BE2C (cell line): ENCODE results near the gene NPY4R2. TPM values are rescaled to one million over a fixed set of nuclear protein-coding genes. Genes with fewer than 3 reads are reported as not detected.
"Not testable (repeated sequence)": the region's sequence is repeated elsewhere in the genome, so short reads cannot be mapped to it uniquely, and the experiment has no call there.

Source experiments
- DNase-seq: peaks from one replicate; pipeline ENCODE4 v3.0.0-alpha.2; 2020
- H3K27me3 ChIP-seq: fragments of 250-450 bp; sonication (Bioruptor Pico); 2 replicates; pipeline ENCODE4 v1.5.1; 2020; ENCODE audit warnings: mild to moderate bottlenecking
- H3K36me3 ChIP-seq: fragments of 250-450 bp; sonication (Bioruptor Pico); 2 replicates; pipeline ENCODE4 v1.5.1; 2020; ENCODE audit warnings: mild to moderate bottlenecking
- H3K4me1 ChIP-seq: fragments of 250-450 bp; sonication (Bioruptor Pico); 2 replicates; pipeline ENCODE4 v1.5.1; 2020
- H3K4me3 ChIP-seq: 2 replicates; pipeline ENCODE4 v1.5.1; 2011; ENCODE audit warnings: low read depth, low read length
- H3K9me3 ChIP-seq: fragments of 250-450 bp; sonication (Bioruptor Pico); 2 replicates; pipeline ENCODE4 v1.5.1; 2020
- polyA plus RNA-seq: library from polyadenylated mRNA; unstranded; fragments of >200 nt; gene quantifications from one replicate; pipeline ENCODE4 v1.2.1, GENCODE V29; 2012; ENCODE audit warnings: low read depth, missing spikeins; ENCODE audit not compliant: insufficient read length, insufficient read depth

The NPY4R2 gene
- not detected for polyA plus RNA-seq

- DNase-seq, H3K9me3 ChIP-seq, H3K4me1 ChIP-seq, H3K27me3 ChIP-seq, H3K36me3 ChIP-seq, H3K4me3 ChIP-seq: not testable (repeated sequence)
These were observed at the start of gene NPY4R2 for GRCh38 chr10:47918475-47918874. NPY4R2 (plus strand) TSS chr10:47918662; CDS start chr10:47921988, 3,326 bp downstream.

- H3K27me3 ChIP-seq, H3K4me3 ChIP-seq: not testable (repeated sequence)
These were observed 47.6 kb upstream of the NPY4R2 start for GRCh38 chr10:47870887-47871286.

GRCh38 chr10:47871485-47872180 lies 46.8 kb upstream of the NPY4R2 start:
- not testable (repeated sequence) for H3K36me3 ChIP-seq, H3K27me3 ChIP-seq, DNase-seq, H3K4me3 ChIP-seq, H3K9me3 ChIP-seq, H3K4me1 ChIP-seq

More at GRCh38 chr10:47870887-47871286, 47.6 kb upstream of the NPY4R2 start:
- H3K9me3 ChIP-seq, H3K36me3 ChIP-seq, DNase-seq, H3K4me1 ChIP-seq: not testable (repeated sequence)

- not testable (repeated sequence) for DNase-seq, H3K27me3 ChIP-seq, H3K4me1 ChIP-seq, H3K36me3 ChIP-seq, H3K4me3 ChIP-seq, H3K9me3 ChIP-seq
These were observed 46.2 kb upstream of the NPY4R2 start for GRCh38 chr10:47872236-47872635.

GRCh38 chr10:47884239-47884638 lies 34.2 kb upstream of the NPY4R2 start:
- H3K4me1 ChIP-seq, H3K4me3 ChIP-seq, H3K9me3 ChIP-seq, H3K27me3 ChIP-seq, H3K36me3 ChIP-seq, DNase-seq: not testable (repeated sequence)

- not testable (repeated sequence) for H3K4me3 ChIP-seq, H3K27me3 ChIP-seq, H3K4me1 ChIP-seq, H3K9me3 ChIP-seq, DNase-seq, H3K36me3 ChIP-seq
These were observed 33.5 kb upstream of the NPY4R2 start for GRCh38 chr10:47884934-47885333.

- H3K9me3 ChIP-seq, H3K4me3 ChIP-seq, H3K36me3 ChIP-seq, H3K4me1 ChIP-seq, DNase-seq, H3K27me3 ChIP-seq: not testable (repeated sequence)
These were observed 32.1 kb upstream of the NPY4R2 start for GRCh38 chr10:47886356-47886755.

- not testable (repeated sequence) for H3K9me3 ChIP-seq, H3K4me1 ChIP-seq, H3K36me3 ChIP-seq, H3K27me3 ChIP-seq, H3K4me3 ChIP-seq, DNase-seq
These were observed 31.6 kb upstream of the NPY4R2 start for GRCh38 chr10:47886827-47887226.

- not testable (repeated sequence) for H3K4me3 ChIP-seq, H3K9me3 ChIP-seq, DNase-seq, H3K27me3 ChIP-seq, H3K4me1 ChIP-seq, H3K36me3 ChIP-seq
These were observed 27.7 kb upstream of the NPY4R2 start for GRCh38 chr10:47890737-47891136.

- H3K36me3 ChIP-seq, H3K4me3 ChIP-seq, H3K4me1 ChIP-seq, H3K9me3 ChIP-seq, H3K27me3 ChIP-seq, DNase-seq: not testable (repeated sequence)
These were observed 25.8 kb upstream of the NPY4R2 start for GRCh38 chr10:47892494-47893261.

GRCh38 chr10:47894571-47894970 lies 23.9 kb upstream of the NPY4R2 start:
- not testable (repeated sequence) for H3K36me3 ChIP-seq, H3K27me3 ChIP-seq, DNase-seq, H3K9me3 ChIP-seq, H3K4me1 ChIP-seq, H3K4me3 ChIP-seq

- DNase-seq, H3K27me3 ChIP-seq, H3K36me3 ChIP-seq, H3K4me3 ChIP-seq, H3K9me3 ChIP-seq, H3K4me1 ChIP-seq: not testable (repeated sequence)
These were observed 20.6 kb upstream of the NPY4R2 start for GRCh38 chr10:47897813-47898212.

- not testable (repeated sequence) for H3K27me3 ChIP-seq, H3K9me3 ChIP-seq, H3K36me3 ChIP-seq, H3K4me1 ChIP-seq, H3K4me3 ChIP-seq, DNase-seq
These were observed 9.1 kb upstream of the NPY4R2 start for GRCh38 chr10:47909333-47909732.

- not testable (repeated sequence) for H3K36me3 ChIP-seq, H3K9me3 ChIP-seq, H3K27me3 ChIP-seq, DNase-seq, H3K4me1 ChIP-seq, H3K4me3 ChIP-seq
These were observed 8.0 kb upstream of the NPY4R2 start for GRCh38 chr10:47910486-47910885.

GRCh38 chr10:47914052-47914451 lies 4.4 kb upstream of the NPY4R2 start:
- not testable (repeated sequence) for H3K9me3 ChIP-seq, H3K4me3 ChIP-seq, H3K4me1 ChIP-seq, H3K27me3 ChIP-seq, H3K36me3 ChIP-seq, DNase-seq
